Lower leg skin (tissue), 4 donors: ENCODE measurements around the gene CDC42EP5. TPM values are rescaled to one million over a fixed set of nuclear protein-coding genes. Genes with fewer than 3 reads are reported as not detected.

Source experiments
- DNase-seq, 2 donors: peaks; one replicate each; pipeline ENCODE4 v3.0.0-alpha.2; 2019; ENCODE audit warnings: low spot score in 2 of 2
- H3K4me3 ChIP-seq: fragments of 200-600 bp; sonication (generic); 2 replicates; pipeline ENCODE4 v1.5.1; 2017; ENCODE audit warnings: mild to moderate bottlenecking, low read depth; ENCODE audit not compliant: poor library complexity, severe bottlenecking
- CTCF ChIP-seq, 3 donors: fragments of 450-650 bp; IDR thresholded peaks; one replicate each; pipeline ENCODE4 v1.5.1; 2016; ENCODE audit warnings: antibody characterized with exemption in 3 of 3, mild to moderate bottlenecking in 3 of 3, moderate library complexity in 2 of 3
- POLR2A ChIP-seq, 2 donors: fragments of 450-650 bp; IDR thresholded peaks; one replicate each; pipeline ENCODE4 v1.6.1; 2016 to 2017; ENCODE audit warnings: antibody characterized with exemption in 2 of 2, mild to moderate bottlenecking in 1 of 2, moderate library complexity in 1 of 2
- WGBS, 2 donors: methylation state at CpG; one replicate each; pipeline ENCODE4 v1.1.5; 2018; 5-methylcytosine and 5-hydroxymethylcytosine counted together
- intact Hi-C: fragments of 100-400 bp; cut with DNase I; formaldehyde crosslinking; loops from one replicate; pipeline ENCODE4 v1.15.0; 2023; ENCODE audit warnings: low total_unique reads
- total RNA-seq, 4 donors: library from RNA; depleted of rRNA; stranded (reverse); fragments of >200 nt; gene quantifications; one replicate each; pipeline ENCODE4 v1.1.0, GENCODE V29; 2016

Gene CDC42EP5
- total RNA-seq, 4 donors from 2014 or later, result 5.5 to 21.8 (median 9.6) TPM

- intact Hi-C loops, result no loop called here
- WGBS, 2 donors, result 78 to 83% methylated on average over 20 to 26 of the region's 26 CpGs
- TF ChIP-seq POLR2A (IDR thresholded peaks at IDR 0.05) (no peak), CTCF (IDR thresholded peaks at IDR 0.05) (no peak)
- no peak for DNase-seq
- no peak overlapping the region for H3K4me3 ChIP-seq
These were observed 53.9 kb downstream of the CDC42EP5 start for GRCh38 chr19:54418930-54419800.

- DNase-seq, result no peak
- TF ChIP-seq CTCF (IDR thresholded peaks at IDR 0.05), result no peak
- TF ChIP-seq POLR2A (IDR thresholded peaks at IDR 0.05), result no peak
- WGBS, 2 donors, result 13 to 17% methylated on average over 23 to 25 of the region's 25 CpGs
- intact Hi-C loops, result no loop called here
- no peak overlapping the region for H3K4me3 ChIP-seq
These were observed 54.8 kb downstream of the CDC42EP5 start for GRCh38 chr19:54418030-54418929.

- 37 to 68% methylated on average over 10 to 27 of the region's 44 CpGs for WGBS, 2 donors
- no peak for TF ChIP-seq POLR2A (IDR thresholded peaks at IDR 0.05)
- no peak for TF ChIP-seq CTCF (IDR thresholded peaks at IDR 0.05)
- intact Hi-C loops, result no loop called here
- no peak for DNase-seq
- H3K4me3 ChIP-seq, result no peak overlapping the region
These were observed 56.2 kb downstream of the CDC42EP5 start for GRCh38 chr19:54416695-54417491.

- no peak for TF ChIP-seq POLR2A (IDR thresholded peaks at IDR 0.05)
- TF ChIP-seq CTCF (IDR thresholded peaks at IDR 0.05), result no peak
- DNase-seq, result no peak
- H3K4me3 ChIP-seq, result no peak overlapping the region
- 5 to 6% methylated on average over 28 of the region's 28 CpGs for WGBS, 2 donors
- intact Hi-C loops, result no loop called here
These were observed 57.0 kb downstream of the CDC42EP5 start for GRCh38 chr19:54415901-54416673.
